22Rv1 (cell line): ENCODE data around the gene HOXA10.

Experiments
- H3K27ac ChIP-seq: fragments of 450-650 bp; 2 replicates; pipeline ENCODE4 v1.5.1; 2017
- CTCF ChIP-seq: fragments of 450-650 bp; IDR thresholded peaks from 2 replicates; pipeline ENCODE4 v1.5.1; 2017; ENCODE audit warnings: mild to moderate bottlenecking
- ZFX ChIP-seq: fragments of 450-650 bp; IDR thresholded peaks from 2 replicates; pipeline ENCODE4 v1.6.1; 2017; ENCODE audit warnings: antibody characterized with exemption, borderline replicate concordance

Gene HOXA10

GRCh38 chr7:27203365-27203953 is 29.3 kb upstream of the HOXA10 start:
- H3K27ac ChIP-seq, result no peak overlapping the region
- no peak for TF ChIP-seq ZFX
- no peak for TF ChIP-seq CTCF

DNA sequence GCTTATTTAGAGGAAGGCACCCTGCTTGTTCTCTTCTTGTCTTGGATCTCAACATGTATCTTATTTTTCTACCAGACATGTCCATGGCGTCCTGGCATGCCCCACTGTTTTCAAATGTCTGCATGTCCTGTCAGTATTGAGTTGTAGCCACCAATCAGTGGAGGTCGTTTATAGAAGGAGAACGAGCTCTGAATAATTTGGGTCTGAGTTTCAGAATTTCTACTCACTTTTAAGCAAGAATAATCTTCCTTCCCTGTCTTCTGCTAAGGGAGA is 28.7 kb upstream of the HOXA10 start:
- TF ChIP-seq ZFX (no peak), CTCF (no peak)

GRCh38 chr7:27202018-27202861 is 28.1 kb upstream of the HOXA10 start:
- no peak for TF ChIP-seq ZFX
- TF ChIP-seq CTCF, result no peak
- no peak overlapping the region for H3K27ac ChIP-seq

More for the DNA sequence above, 28.7 kb upstream of the HOXA10 start:
- no peak overlapping the region for H3K27ac ChIP-seq

- no peak overlapping the region for H3K27ac ChIP-seq
- TF ChIP-seq CTCF, result no peak
- TF ChIP-seq ZFX, result no peak
These were observed 27.5 kb upstream of the HOXA10 start for GRCh38 chr7:27201580-27202017.

DNA sequence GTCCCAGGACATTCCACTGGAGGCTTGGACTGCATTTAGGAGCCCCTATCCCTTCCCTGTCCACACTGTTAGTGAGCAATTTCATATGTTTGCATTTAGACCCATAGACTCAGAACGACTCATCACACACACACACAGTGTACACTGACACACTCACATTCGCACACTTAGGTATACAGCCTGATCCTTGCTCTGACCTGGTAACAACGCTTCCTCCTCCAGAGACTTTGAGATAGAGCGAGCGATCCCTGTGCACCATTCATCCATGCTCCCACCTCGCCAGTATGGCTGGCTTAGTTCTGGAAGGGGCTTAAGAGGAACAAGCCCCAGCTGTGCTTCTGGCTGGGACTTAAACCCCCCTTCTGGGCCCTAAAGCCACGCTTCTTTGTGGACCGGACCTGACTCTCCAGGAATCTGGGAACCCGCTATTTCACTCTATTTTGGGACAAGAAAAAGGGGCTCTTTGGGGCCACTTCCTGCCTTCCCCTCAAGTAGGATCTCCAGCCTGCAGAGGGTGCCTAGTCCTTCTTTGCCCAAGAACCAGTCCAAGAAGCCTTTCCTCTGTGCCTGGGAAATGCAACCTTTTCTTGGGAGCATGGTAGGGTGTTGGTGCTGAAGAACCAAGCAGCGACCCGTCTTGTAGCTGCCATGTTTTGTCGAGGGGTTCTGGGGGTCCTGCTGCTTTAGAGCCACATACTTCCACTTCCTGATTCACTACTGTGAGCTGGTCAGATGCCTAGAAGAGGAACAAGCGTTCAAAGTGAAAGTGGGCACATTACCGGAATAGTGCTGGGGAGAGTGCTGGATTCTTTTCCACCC is 26.9 kb upstream of the HOXA10 start:
- no peak overlapping the region for H3K27ac ChIP-seq
- no peak for TF ChIP-seq ZFX
- no peak for TF ChIP-seq CTCF

- TF ChIP-seq CTCF, result no peak; the same call in 1 of the 2 replicates
- no peak for TF ChIP-seq ZFX
- no peak within 1 kb of the TSS for H3K27ac ChIP-seq
These were observed 26.0 kb upstream of the HOXA10 start, which contains the start of gene HOXA13 for GRCh38 chr7:27199849-27200760. Gene HOXA13 (minus strand): TSS chr7:27200091. CDS start chr7:27200077, 14 bp downstream.
